ENCODE results near the gene DCXR.

Gene DCXR

DNA sequence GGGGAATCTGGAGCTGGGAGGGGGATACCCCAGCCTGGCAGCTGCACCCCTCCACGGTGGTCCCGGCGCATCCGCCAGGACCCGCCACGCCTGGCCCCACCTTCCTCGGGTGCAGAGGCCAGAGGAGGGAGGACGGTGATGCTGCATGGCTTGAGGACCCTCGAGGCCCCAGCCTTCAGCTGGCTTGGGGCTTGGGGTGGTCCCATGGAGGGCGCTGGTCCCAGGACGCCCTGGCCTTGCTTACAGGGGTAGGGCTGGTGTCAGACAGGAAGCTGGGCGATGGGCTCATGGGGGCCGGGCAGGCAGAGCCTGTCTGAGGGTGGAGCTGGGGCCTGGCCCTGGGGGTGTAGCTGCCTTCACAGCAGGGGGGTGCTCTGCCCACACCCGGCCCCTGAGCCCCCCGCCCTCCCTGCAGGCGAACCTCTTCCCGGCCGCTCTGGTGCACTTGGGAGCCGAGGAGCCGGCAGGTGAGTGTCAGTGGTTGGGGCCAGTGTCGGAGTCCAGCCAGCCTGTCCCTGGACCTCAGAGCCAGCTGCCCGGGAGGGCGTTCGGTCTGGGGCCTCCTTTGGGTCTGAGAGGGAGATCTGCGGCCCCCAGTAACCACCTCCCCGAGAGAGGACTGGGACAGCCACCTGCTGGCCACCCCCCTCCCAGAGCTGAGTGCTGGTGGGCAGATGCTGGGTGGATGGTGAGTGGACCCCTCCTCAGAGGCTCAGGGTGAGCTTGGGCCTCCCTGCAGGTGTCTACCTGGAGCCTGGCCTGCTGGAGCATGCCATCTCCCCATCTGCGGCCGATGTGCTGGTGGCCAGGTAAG, 21.2 kb downstream of the DCXR start:
- no peak for TF ChIP-seq POLR2A (IDR thresholded peaks at IDR 0.05; ENCODE audit: low read length)
- no peak for TF ChIP-seq GATA1 (IDR thresholded peaks at IDR 0.05; ENCODE audit: low read depth, low read length)
- DNase-seq: no peak

DNA sequence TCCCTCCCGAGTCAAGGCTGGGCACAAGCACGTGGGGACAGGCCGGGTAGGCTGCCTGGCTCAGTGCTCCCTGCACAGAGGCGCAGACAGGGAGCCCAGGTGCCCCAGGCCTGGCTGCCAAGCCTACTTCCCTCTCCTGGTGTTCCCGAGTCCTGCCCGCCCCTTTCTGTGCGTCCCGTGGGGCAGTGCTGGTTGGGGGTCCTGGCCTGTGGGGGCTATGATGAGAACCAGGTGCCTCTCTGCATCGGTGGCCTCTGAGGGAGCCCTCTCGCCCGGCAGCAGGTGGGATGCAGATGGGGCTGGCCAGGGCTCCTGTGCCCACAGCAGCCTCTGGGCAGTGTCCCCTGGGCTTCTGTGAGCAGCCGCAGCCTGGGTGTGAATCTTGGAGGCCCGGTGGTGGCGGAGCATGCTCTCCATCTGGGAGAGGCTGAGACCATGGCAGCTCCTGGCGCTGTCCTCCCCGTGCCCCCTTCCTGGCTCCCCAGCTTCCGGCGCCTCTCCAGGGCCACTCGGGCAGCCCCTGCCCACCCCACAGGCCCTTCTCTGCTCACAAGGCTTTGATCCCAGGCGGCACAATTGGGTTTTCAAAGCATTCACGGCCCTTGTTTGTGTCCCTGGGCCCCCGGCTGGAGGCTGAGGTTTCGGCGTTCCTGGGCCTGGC, 22.1 kb downstream of the DCXR start:
- TF ChIP-seq POLR2A (IDR thresholded peaks at IDR 0.05; ENCODE audit: low read length) (no peak), GATA1 (IDR thresholded peaks at IDR 0.05; ENCODE audit: low read depth, low read length) (no peak)
- DNase-seq: no peak

DNA sequence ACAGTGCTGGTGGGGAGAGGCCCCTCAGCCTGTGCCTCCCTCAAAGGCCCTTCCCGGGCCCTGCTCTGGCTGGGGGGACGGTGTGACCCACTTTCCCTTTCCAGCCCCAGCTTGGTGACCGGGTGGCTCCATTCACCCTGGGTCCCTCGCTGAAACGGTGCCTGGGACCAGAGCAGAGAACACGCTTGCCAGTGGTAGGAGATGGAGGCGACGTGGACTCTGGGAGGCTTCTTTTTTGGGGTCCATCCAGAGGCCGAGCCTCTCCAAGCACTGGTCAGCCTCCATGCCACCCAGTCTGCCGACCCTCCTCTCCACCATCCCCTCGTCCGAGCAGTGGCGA, 22.6 kb downstream of the DCXR start:
- TF ChIP-seq GATA1 (IDR thresholded peaks at IDR 0.05; ENCODE audit: low read depth, low read length): no peak
- no peak for TF ChIP-seq POLR2A (IDR thresholded peaks at IDR 0.05; ENCODE audit: low read length)
- no peak for DNase-seq

DNA sequence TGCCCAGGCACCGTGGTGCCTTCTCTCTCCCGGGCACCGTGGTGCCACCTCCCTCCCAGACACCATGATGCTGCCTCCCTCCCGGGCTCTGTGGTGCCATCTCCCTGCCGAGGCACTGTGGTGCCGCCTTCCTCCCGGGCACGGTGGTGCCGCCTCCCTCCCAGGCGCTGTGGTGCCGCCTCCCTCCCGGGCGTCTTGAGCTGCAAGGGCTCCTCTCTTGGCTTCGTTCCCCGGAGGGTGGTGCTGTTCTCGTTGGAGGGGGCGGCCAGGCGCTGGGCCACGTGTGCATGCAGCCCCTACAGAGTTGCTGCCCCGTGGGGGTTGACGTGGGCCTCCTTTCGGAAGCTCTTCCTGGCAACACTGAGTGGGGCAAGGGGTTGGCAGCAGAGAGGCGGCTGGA, 23.1 kb downstream of the DCXR start:
- TF ChIP-seq POLR2A (IDR thresholded peaks at IDR 0.05; ENCODE audit: low read length) (no peak), GATA1 (IDR thresholded peaks at IDR 0.05; ENCODE audit: low read depth, low read length) (no peak)
- DNase-seq: no peak

DNA sequence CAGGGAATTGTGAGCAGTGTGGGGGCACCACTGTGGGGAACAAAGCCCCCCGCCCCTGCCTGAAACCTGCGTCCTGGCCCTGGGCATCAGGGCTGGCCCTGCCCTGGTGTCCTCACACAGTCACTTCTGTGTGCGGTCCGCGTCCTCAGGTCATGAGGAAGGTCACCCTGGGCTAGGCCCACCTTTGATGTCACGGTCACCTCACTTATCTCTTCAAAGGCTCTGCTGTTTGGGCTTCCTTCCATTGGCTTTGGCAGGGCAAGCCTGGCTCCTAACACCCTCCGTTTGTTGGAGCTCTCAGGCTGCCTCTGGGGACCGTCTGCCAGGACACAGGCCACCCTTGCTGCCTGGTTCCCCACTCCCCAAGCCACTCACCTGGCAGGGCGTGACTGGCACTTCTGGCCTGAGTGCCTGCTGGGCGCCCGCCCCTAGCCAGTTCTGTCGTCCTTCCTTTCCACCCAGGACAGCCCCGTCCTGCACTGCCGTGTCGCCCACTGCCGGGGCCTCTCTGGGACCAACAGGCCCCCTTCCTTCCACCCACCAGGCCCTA, 23.6 kb downstream of the DCXR start:
- DNase-seq: no peak
- no peak for TF ChIP-seq GATA1 (IDR thresholded peaks at IDR 0.05; ENCODE audit: low read depth, low read length)
- no peak for TF ChIP-seq POLR2A (IDR thresholded peaks at IDR 0.05; ENCODE audit: low read length)

DNA sequence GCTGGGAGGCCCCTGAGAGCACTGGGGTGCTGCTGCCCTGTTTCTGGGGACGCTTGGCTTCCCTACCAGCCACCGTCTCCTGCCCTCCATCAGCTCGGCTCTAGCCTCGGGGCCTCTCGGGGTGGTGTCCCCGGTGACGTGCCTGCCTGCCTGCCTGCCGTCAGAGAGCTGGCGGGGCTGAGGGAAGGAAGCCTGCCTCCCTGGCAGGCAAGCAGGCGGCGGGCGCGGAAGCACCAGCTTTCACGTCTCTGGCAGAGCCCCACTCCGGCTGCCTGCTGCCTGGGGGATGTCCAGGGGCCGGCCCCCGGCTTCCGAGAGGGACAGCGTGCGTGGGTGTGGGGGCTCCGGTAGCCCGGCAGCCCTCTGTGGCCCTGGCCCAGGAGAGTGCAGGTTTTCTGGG, 24.2 kb downstream of the DCXR start:
- TF ChIP-seq GATA1 (IDR thresholded peaks at IDR 0.05; ENCODE audit: low read depth, low read length): no peak
- TF ChIP-seq POLR2A (IDR thresholded peaks at IDR 0.05; ENCODE audit: low read length): no peak
- no peak for DNase-seq

DNA sequence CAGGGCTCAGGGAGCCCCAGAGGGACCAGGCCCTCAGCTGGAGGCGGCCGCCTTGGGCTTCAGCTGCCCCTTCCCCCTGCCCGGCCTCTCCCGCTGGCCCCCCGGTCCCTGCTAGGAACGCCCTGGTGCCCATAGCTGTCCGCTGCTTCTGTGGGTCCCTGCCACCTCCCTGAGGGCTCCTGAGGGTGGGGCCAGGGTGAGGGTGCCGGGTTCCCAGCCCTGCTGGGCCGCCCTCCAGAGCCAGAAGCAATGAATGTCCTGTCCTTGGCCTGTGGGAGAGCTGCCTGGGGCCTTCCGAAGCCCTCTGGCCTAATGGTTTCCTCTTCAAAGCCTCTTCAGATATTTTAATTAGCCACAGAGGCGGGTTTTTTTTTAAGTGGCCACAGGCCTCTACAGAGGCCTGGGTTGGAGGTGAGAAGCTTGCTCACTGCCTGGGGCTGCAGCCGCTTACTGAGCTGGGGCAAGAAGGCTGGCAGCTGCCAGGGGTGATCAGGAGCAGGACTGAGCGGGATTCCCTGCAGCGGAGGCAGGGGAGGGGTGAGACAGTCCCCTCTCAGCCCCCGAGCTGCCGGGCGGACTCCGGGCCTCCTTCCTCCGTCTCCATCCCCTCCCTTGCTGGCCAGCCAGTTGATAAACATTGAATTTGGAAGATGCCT, 24.7 kb downstream of the DCXR start:
- no peak for TF ChIP-seq POLR2A (IDR thresholded peaks at IDR 0.05; ENCODE audit: low read length)
- DNase-seq: no peak

DNA sequence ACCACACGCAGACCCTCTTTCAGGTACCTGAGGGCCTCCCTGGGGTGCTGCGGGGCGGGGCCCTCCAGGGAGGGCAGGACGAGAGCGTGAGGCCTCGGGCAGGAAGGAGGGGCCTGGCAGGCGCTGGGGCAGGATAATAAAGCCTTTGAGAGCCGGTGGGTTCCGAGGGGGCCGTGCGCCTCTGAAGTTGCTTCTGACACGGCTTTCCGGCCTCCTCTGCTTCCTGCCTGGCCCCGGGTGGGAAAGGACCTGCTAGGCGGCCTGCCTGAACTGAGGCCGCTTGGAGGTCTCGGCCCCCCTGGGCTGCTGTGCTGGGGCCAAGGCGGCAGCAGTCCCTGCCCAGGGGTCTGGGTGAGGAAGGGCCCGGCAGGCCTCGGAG, 25.2 kb downstream of the DCXR start:
- TF ChIP-seq POLR2A (IDR thresholded peaks at IDR 0.05; ENCODE audit: low read length): no peak
- no peak for TF ChIP-seq GATA1 (IDR thresholded peaks at IDR 0.05; ENCODE audit: low read depth, low read length)
- no peak for DNase-seq

DNA sequence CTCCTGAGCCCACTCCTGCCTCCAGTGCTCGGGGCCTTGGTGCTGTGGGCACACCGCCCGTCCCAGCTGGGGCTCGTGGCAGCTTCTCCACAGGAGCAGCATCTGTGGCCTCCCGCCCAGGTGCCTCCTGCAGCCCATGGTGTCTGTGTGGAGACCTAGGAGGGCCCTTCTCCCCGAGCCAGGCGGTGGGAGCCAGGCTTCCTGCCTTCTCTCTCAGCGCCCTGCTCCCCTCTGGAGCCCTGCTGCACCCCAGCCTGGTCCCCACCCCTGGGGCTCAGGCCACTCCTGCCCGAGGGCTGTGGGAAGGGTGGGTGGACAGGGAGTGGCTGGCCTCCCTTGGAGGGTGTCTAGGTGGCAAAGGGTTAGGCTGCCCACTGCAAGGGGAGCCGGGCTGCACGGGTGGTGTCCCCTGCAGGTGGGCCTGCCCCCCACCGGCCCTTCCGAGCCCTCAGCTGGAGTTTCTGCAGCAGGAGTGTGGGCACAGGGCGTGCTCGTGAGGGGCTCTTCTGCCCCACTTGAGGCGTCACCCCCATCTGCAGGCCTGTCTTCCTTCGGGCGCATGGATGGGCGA, 25.8 kb downstream of the DCXR start:
- DNase-seq: no peak
- TF ChIP-seq POLR2A (IDR thresholded peaks at IDR 0.05; ENCODE audit: low read length): no peak
- no peak for TF ChIP-seq GATA1 (IDR thresholded peaks at IDR 0.05; ENCODE audit: low read depth, low read length)

DNA sequence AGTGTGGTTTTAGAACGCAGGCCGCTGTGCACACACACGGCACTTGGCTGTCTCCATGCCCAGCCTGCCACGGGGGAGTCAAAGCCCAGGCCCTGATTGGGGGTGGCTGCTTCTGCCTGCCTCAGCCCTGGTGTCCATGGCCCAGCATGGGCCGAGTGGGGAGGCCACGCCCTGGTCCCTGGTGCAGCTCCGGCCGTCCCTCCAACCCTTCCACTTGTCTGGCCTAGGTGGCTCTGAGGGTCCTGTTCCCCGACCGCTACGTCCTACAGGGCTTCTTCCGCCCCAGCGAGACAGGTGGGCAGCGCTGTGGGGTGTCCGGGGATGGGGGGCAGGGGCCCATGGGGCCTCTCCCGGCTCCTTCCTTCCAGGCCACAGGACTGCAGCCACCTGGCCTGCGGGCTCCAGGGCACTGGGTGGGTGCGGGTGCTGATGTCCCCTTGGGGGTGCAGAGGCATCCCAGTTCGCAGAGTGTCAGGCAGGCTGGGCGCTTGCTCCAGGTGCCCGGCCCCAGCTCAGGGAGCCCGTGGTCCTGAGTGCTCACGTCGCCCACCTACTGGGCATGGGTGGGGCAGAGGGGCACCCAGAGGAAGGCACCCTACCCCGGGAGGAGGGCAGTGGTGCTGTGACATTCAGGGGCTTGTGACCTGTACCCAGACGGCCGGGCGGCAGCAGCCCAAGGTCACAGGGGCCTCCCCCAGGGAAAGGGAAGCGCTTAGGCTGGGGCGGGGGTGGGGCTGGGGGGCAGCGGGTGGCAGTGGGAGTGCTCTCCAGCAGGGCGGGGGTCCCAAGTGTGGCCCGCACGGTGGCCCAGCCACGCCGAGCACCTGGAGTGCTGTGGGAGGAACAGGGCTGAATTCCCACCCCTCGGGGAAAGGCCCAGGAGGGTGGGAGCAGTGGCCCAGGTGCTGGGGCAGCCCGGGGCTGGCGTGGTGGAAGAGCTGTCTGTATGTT, 26.6 kb downstream of the DCXR start:
- TF ChIP-seq POLR2A (IDR thresholded peaks at IDR 0.05; ENCODE audit: low read length) (no peak), GATA1 (IDR thresholded peaks at IDR 0.05; ENCODE audit: low read depth, low read length) (no peak)
- DNase-seq: no peak

DNA sequence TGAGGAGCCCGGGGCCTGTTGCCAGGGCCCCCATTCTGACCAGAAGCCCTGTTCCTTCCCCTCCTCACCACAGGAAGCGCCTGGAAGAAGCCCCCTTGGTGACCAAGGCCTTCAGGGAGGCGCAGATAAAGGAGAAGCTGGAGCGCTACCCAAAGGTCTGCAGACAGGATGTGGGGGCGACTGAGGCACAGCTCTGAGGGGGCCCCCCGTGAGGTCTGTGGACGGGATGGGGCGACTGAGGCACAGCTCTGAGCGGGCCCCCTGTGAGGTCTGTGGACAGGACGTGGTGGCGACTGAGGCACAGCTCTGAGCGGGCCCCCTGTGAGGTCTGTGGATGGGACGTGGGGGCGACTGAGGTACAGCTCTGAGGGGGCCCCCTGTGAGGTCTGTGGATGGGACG, 28.1 kb downstream of the DCXR start:
- TF ChIP-seq GATA1 (IDR thresholded peaks at IDR 0.05; ENCODE audit: low read depth, low read length): no peak
- TF ChIP-seq POLR2A (IDR thresholded peaks at IDR 0.05; ENCODE audit: low read length): no peak
- DNase-seq: no peak

DNA sequence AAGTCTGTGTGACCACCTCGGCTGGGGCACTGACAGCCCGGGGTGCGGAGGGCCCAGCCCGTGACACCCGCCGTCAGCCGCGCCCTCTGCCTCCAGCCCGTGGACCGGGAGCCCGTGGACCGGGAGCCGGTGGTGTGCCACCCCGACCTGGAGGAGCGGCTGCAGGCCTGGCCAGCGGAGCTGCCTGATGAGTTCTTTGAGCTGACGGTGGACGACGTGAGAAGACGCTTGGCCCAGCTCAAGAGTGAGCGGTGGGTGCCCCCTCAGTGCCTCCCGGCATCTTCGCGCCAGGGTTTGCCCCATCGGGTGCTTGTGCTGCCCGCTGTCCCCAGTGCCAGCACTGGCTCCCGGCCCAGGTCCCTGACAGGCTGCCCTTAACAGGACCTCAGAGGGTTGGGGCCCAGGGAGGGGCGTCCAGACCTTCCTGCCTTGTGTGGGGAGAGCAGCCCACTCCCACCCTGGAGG, 28.5 kb downstream of the DCXR start:
- TF ChIP-seq POLR2A (IDR thresholded peaks at IDR 0.05; ENCODE audit: low read length) (no peak), GATA1 (IDR thresholded peaks at IDR 0.05; ENCODE audit: low read depth, low read length) (no peak)
- no peak for DNase-seq

DNA sequence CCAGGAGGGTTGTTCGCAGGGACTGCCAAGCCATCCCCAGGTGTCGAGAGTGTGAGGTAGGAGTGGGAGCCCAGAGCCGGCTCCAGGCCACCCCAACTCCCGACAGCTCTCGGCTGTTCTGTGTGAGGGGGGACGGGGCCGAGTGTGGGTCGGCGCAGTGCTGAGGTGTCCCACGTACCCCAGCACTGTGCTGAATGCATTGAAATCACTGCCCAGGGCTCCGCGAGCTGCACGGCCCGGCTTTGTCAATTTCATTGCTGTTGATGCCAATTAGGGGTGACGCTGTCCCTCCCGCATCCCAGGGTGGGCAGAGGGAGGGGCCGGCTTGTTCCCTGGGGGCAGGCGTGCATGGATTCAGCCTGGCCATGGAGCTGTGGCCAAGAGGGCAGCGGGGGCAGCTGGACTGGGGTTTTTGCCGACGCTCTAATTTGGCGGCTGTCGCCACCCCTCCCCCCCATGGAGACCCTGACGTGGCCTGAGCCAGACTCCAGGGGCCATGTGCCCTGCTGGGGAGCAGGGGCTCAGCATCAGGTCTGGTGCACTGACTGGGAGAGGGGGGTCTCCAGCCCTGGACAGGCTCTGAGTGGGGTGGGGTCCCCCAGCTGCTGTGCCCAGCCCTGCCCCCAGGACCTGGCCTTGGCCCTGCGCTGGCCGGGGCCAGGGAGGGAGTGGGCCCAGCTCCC, 29.1 kb downstream of the DCXR start:
- no peak for DNase-seq
- TF ChIP-seq GATA1 (IDR thresholded peaks at IDR 0.05; ENCODE audit: low read depth, low read length): no peak
- no peak for TF ChIP-seq POLR2A (IDR thresholded peaks at IDR 0.05; ENCODE audit: low read length)
